Measurements from ENCODE around the gene FAM193A.

The FAM193A gene

DNA sequence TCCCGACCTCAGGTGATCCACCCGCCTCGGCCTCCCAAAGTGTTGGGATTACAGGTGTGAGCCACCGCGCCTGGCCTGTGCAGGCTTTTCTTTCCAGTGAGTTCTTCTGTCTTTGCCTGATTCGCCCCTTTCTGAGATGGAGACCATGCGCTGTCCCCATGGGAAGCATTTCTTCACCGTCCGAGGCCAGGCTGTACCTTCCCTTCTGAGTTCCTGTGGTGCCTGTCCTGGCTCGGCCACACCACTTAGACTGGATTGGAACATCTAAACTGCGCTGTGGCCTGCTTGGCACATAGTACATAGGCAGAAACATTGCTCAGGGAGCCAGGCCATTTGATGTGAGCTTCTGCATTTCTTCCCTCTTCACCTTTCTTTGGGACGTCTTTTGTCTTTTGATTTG, 23.7 kb downstream of the FAM193A start:
- H2AFZ ChIP-seq (ENCODE audit: low read depth, low read length): no peak overlapping the region
- H3K9ac ChIP-seq (ENCODE audit: low read length): no peak overlapping the region
- H3K18ac ChIP-seq (ENCODE audit: low read depth in 1 of 2, low read length in 2 of 2): no peak overlapping the region
- no peak overlapping the region for H2BK15ac ChIP-seq (ENCODE audit: low read depth, poor library complexity, severe bottlenecking)
- no peak overlapping the region for H3K14ac ChIP-seq (ENCODE audit: low read length in 2 of 2)
- no peak overlapping the region for H3K27ac ChIP-seq (ENCODE audit: low read length, poor library complexity, severe bottlenecking)
- no peak overlapping the region for H3K4ac ChIP-seq (ENCODE audit: low read depth in 1 of 2, low read length in 2 of 2)
- peaks cover 6% of the 10 kb centered on the region for H3K79me1 ChIP-seq (replicated peaks; ENCODE audit: low read length, poor library complexity, severe bottlenecking)
- no peak overlapping the region for H3K4me2 ChIP-seq (ENCODE audit: low read length, poor library complexity, severe bottlenecking)
- no peak overlapping the region for H2BK5ac ChIP-seq (ENCODE audit: low read depth, low read length, poor library complexity, severe bottlenecking)
- no peak overlapping the region for H2AK5ac ChIP-seq (ENCODE audit: low read length, severe bottlenecking)
- H2BK120ac ChIP-seq (ENCODE audit: low read depth, low read length): no peak overlapping the region
- no peak overlapping the region for H3K23ac ChIP-seq (ENCODE audit: low read length in 2 of 2)
- DNase-seq: no peak
- no peak overlapping the region for H4K8ac ChIP-seq (ENCODE audit: low read length)
- no peaks in the 10 kb centered on the region for H3K9me3 ChIP-seq (ENCODE audit: control insufficient read depth, low read length)
- H3K4me3 ChIP-seq (ENCODE audit: insufficient read depth in 1 of 2, low read depth in 1 of 2, low read length in 2 of 2): no peak overlapping the region
- H2BK12ac ChIP-seq (ENCODE audit: low read length in 2 of 2): no peak overlapping the region
- H3K27me3 ChIP-seq (ENCODE audit: control insufficient read depth in 1 of 2, insufficient read depth in 1 of 2, low read length in 2 of 2): no peaks in the 10 kb centered on the region
- WGBS: 96% methylated on average over 12 of the region's 12 CpGs
- H3K4me1 ChIP-seq (ENCODE audit: control insufficient read depth, insufficient read depth, low read depth, low read length): no peaks in the 10 kb centered on the region
- no peak overlapping the region for H4K91ac ChIP-seq (ENCODE audit: low read length)
- peaks cover 12 to 18% of the 10 kb centered on the region in 2 experiments for H3K36me3 ChIP-seq (ENCODE audit: control insufficient read depth in 1 of 2, insufficient read depth in 2 of 2, low read depth in 1 of 2, low read length in 2 of 2)

DNA sequence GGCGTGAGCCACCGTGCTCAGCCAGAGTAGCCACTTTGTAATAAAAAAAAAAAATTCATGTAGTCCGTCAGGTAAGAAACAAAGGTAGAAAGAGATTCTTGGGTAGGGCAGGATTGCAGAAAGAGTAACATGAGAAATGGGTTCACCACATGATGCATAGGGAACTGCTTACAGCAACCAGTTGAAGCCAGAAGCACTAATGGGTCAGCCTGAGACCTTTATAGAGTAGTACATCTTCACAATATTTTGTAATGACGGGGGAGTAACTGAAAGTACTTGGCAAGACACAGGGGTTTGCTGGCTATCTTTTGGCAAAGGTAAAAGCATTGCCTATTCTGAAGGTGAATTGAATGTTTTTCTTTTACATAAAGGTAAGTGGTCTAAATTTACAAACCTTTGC, 29.1 kb downstream of the FAM193A start:
- Histone ChIP-seq H3K4ac (ENCODE audit: low read depth in 1 of 2, low read length in 2 of 2) (no peak overlapping the region), H3K4me1 (ENCODE audit: control insufficient read depth, insufficient read depth, low read depth, low read length) (peaks cover 3% of the 10 kb centered on the region), H4K91ac (ENCODE audit: low read length) (no peak overlapping the region), H2BK120ac (ENCODE audit: low read depth, low read length) (no peak overlapping the region), H3K36me3 (ENCODE audit: control insufficient read depth in 1 of 2, insufficient read depth in 2 of 2, low read depth in 1 of 2, low read length in 2 of 2) (peaks cover 12 to 20% of the 10 kb centered on the region in 2 experiments), H2BK5ac (ENCODE audit: low read depth, low read length, poor library complexity, severe bottlenecking) (no peak overlapping the region), H3K27me3 (ENCODE audit: control insufficient read depth in 1 of 2, insufficient read depth in 1 of 2, low read length in 2 of 2) (no peaks in the 10 kb centered on the region), H2BK15ac (ENCODE audit: low read depth, poor library complexity, severe bottlenecking) (no peak overlapping the region), H2AK5ac (ENCODE audit: low read length, severe bottlenecking) (no peak overlapping the region), H3K23ac (ENCODE audit: low read length in 2 of 2) (no peak overlapping the region), H3K4me3 (ENCODE audit: insufficient read depth in 1 of 2, low read depth in 1 of 2, low read length in 2 of 2) (no peak overlapping the region), H2AFZ (ENCODE audit: low read depth, low read length) (no peak overlapping the region), H4K8ac (ENCODE audit: low read length) (no peak overlapping the region), H2BK12ac (ENCODE audit: low read length in 2 of 2) (no peak overlapping the region), H3K18ac (ENCODE audit: low read depth in 1 of 2, low read length in 2 of 2) (no peak overlapping the region), H3K14ac (ENCODE audit: low read length in 2 of 2) (no peak overlapping the region), H3K9me3 (ENCODE audit: control insufficient read depth, low read length) (no peaks in the 10 kb centered on the region), H3K27ac (ENCODE audit: low read length, poor library complexity, severe bottlenecking) (no peak overlapping the region), H3K4me2 (ENCODE audit: low read length, poor library complexity, severe bottlenecking) (no peak overlapping the region), H3K9ac (ENCODE audit: low read length) (no peak overlapping the region), H3K79me1 (replicated peaks; ENCODE audit: low read length, poor library complexity, severe bottlenecking) (peaks cover 12% of the 10 kb centered on the region)
- WGBS: 99% methylated on average over 4 of the region's 4 CpGs
- no peak for DNase-seq

DNA sequence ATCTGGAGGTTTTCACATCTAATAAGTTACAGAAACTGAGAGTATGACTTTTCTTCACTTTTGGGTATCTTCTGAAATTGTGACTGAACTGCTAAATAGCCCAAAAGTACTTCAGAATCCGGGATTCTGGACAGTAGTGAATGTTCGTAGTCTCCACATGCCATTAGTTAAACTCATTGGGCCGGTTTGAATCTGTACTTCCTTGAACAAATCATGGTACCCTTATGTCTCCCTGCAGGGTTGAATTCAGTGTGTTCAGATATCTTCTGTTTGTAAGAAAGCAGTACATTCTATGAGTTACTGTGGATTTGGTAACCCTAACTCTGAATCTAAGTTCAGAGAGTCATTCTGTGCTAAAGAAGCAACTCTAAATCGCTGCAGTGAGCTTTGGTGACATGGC, 33.6 kb downstream of the FAM193A start:
- H3K23ac ChIP-seq (ENCODE audit: low read length in 2 of 2): no peak overlapping the region
- 97% methylated on average over 4 of the region's 4 CpGs for WGBS

DNA sequence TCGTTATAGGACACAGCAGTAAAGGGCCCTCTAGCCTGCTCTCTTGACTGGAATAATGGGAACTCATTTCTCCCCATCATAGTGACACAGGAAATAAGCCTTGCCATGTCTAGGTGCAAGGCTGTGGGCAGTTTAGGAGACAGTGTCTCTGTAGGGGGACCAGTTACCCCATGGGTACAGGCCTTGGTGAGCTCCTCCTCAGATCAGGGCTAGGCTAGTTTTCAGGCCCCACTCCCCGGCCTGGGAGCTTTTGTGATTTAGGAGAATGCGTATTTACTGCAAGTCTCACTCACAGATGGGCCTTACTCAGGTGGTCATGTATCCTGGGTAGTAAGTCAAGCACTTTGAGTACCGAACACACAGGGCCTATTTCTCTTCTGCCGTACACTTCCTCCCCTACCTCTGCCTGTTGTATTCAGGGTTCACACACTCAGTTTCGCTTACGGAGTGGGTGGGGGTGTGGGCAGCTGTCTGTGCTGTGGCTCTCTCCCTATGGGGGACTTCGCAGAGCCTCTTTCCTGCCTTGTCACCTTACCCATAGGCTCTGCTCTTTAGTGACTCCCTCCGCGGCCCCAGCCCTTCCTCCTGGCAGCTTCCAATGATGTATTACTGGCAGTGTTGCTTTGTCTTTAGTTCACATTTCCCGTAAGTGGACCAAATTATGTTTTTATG, 34.2 kb downstream of the FAM193A start:
- no peak overlapping the region for H3K14ac ChIP-seq (ENCODE audit: low read length in 2 of 2)
- no peak overlapping the region for H3K23ac ChIP-seq (ENCODE audit: low read length in 2 of 2)
- H3K4me3 ChIP-seq (ENCODE audit: insufficient read depth in 1 of 2, low read depth in 1 of 2, low read length in 2 of 2): no peak overlapping the region
- H3K79me1 ChIP-seq (replicated peaks; ENCODE audit: low read length, poor library complexity, severe bottlenecking): peaks cover 16% of the 10 kb centered on the region
- no peak overlapping the region for H2BK12ac ChIP-seq (ENCODE audit: low read length in 2 of 2)
- H3K27me3 ChIP-seq (ENCODE audit: control insufficient read depth in 1 of 2, insufficient read depth in 1 of 2, low read length in 2 of 2): no peaks in the 10 kb centered on the region
- no peak overlapping the region for H4K91ac ChIP-seq (ENCODE audit: low read length)
- no peak overlapping the region for H2BK5ac ChIP-seq (ENCODE audit: low read depth, low read length, poor library complexity, severe bottlenecking)
- no peak overlapping the region for H4K8ac ChIP-seq (ENCODE audit: low read length)
- H3K9ac ChIP-seq (ENCODE audit: low read length): no peak overlapping the region
- no peak overlapping the region for H2BK15ac ChIP-seq (ENCODE audit: low read depth, poor library complexity, severe bottlenecking)
- no peak overlapping the region for H3K18ac ChIP-seq (ENCODE audit: low read depth in 1 of 2, low read length in 2 of 2)
- peaks cover 14% of the 10 kb centered on the region for H3K4me1 ChIP-seq (ENCODE audit: control insufficient read depth, insufficient read depth, low read depth, low read length)
- no peak overlapping the region for H2AFZ ChIP-seq (ENCODE audit: low read depth, low read length)
- no peak for DNase-seq
- H3K27ac ChIP-seq (ENCODE audit: low read length, poor library complexity, severe bottlenecking): no peak overlapping the region
- no peaks in the 10 kb centered on the region for H3K9me3 ChIP-seq (ENCODE audit: control insufficient read depth, low read length)
- no peak overlapping the region for H3K4me2 ChIP-seq (ENCODE audit: low read length, poor library complexity, severe bottlenecking)
- 93% methylated on average over 9 of the region's 11 CpGs for WGBS
- no peak overlapping the region for H3K4ac ChIP-seq (ENCODE audit: low read depth in 1 of 2, low read length in 2 of 2)
- H3K36me3 ChIP-seq (ENCODE audit: control insufficient read depth in 1 of 2, insufficient read depth in 2 of 2, low read depth in 1 of 2, low read length in 2 of 2): peaks cover 6 to 24% of the 10 kb centered on the region in 2 experiments
- H2BK120ac ChIP-seq (ENCODE audit: low read depth, low read length): no peak overlapping the region
- H2AK5ac ChIP-seq (ENCODE audit: low read length, severe bottlenecking): no peak overlapping the region

More for the DNA sequence above, 33.6 kb downstream of the FAM193A start:
- Histone ChIP-seq H3K18ac (ENCODE audit: low read depth in 1 of 2, low read length in 2 of 2) (no peak overlapping the region), H2AK5ac (ENCODE audit: low read length, severe bottlenecking) (no peak overlapping the region), H3K4ac (ENCODE audit: low read depth in 1 of 2, low read length in 2 of 2) (no peak overlapping the region), H3K79me1 (replicated peaks; ENCODE audit: low read length, poor library complexity, severe bottlenecking) (peaks cover 16% of the 10 kb centered on the region), H3K14ac (ENCODE audit: low read length in 2 of 2) (no peak overlapping the region), H3K9ac (ENCODE audit: low read length) (no peak overlapping the region), H3K27ac (ENCODE audit: low read length, poor library complexity, severe bottlenecking) (no peak overlapping the region), H2BK12ac (ENCODE audit: low read length in 2 of 2) (no peak overlapping the region), H3K4me3 (ENCODE audit: insufficient read depth in 1 of 2, low read depth in 1 of 2, low read length in 2 of 2) (no peak overlapping the region), H3K4me1 (ENCODE audit: control insufficient read depth, insufficient read depth, low read depth, low read length) (peaks cover 13% of the 10 kb centered on the region), H3K36me3 (ENCODE audit: control insufficient read depth in 1 of 2, insufficient read depth in 2 of 2, low read depth in 1 of 2, low read length in 2 of 2) (peaks cover 9 to 20% of the 10 kb centered on the region in 2 experiments), H4K8ac (ENCODE audit: low read length) (no peak overlapping the region), H2AFZ (ENCODE audit: low read depth, low read length) (no peak overlapping the region), H3K9me3 (ENCODE audit: control insufficient read depth, low read length) (no peaks in the 10 kb centered on the region), H3K27me3 (ENCODE audit: control insufficient read depth in 1 of 2, insufficient read depth in 1 of 2, low read length in 2 of 2) (no peaks in the 10 kb centered on the region), H2BK120ac (ENCODE audit: low read depth, low read length) (no peak overlapping the region), H3K4me2 (ENCODE audit: low read length, poor library complexity, severe bottlenecking) (no peak overlapping the region), H4K91ac (ENCODE audit: low read length) (no peak overlapping the region), H2BK5ac (ENCODE audit: low read depth, low read length, poor library complexity, severe bottlenecking) (no peak overlapping the region), H2BK15ac (ENCODE audit: low read depth, poor library complexity, severe bottlenecking) (no peak overlapping the region)
- no peak for DNase-seq
